Nephron (organoid): Measurements from ENCODE around the gene NNT.

Source experiments
- H3K27ac Mint-ChIP-seq, 3 experiments: 2 replicates each; pipeline ENCODE4 v1.8.0; 2020; ENCODE audit warnings: mixed read lengths in 3 of 3, mild to moderate bottlenecking in 2 of 3, moderate library complexity in 1 of 3
- H3K27me3 Mint-ChIP-seq: 2 replicates; pipeline ENCODE4 v1.8.0; 2021; ENCODE audit warnings: low read depth, mild to moderate bottlenecking, moderate library complexity, mixed read lengths
- H3K36me3 Mint-ChIP-seq: 2 replicates; pipeline ENCODE4 v1.8.0; 2020; ENCODE audit warnings: low read depth, mixed read lengths
- H3K4me1 Mint-ChIP-seq: 2 replicates; pipeline ENCODE4 v1.8.0; 2020; ENCODE audit warnings: mixed read lengths
- H3K4me3 Mint-ChIP-seq, 3 experiments: 2 replicates each; pipeline ENCODE4 v1.8.0; 2020; ENCODE audit warnings: mild to moderate bottlenecking in 3 of 3, mixed read lengths in 3 of 3, moderate library complexity in 2 of 3
- H3K9me3 Mint-ChIP-seq: 2 replicates; pipeline ENCODE4 v1.8.0; 2020; ENCODE audit warnings: mixed read lengths
- CTCF ChIP-seq, 3 experiments: fragments of 200-600 bp; sonication (generic); IDR thresholded peaks; one replicate each; pipeline ENCODE4 v1.5.0; 2021; ENCODE audit warnings: antibody characterized with exemption in 3 of 3; ENCODE audit not compliant: unreplicated experiment in 3 of 3

NNT gene

GRCh38 chr5:43581398-43581797, 21.6 kb upstream of the NNT start:
- TF ChIP-seq CTCF (IDR thresholded peaks at IDR 0.05; ENCODE audit: unreplicated experiment in 3 of 3): no peak
- peaks cover 22% of the 10 kb centered on the region for H3K36me3 Mint-ChIP-seq
- H3K27ac Mint-ChIP-seq: no peak overlapping the region
- H3K4me3 Mint-ChIP-seq: no peak overlapping the region
- H3K9me3 Mint-ChIP-seq: peaks cover 2% of the 10 kb centered on the region
- H3K4me1 Mint-ChIP-seq: no peaks in the 10 kb centered on the region
- no peaks in the 10 kb centered on the region for H3K27me3 Mint-ChIP-seq

GRCh38 chr5:43582082-43583005, 20.6 kb upstream of the NNT start:
- H3K27ac Mint-ChIP-seq: no peak overlapping the region
- no peak overlapping the region for H3K4me3 Mint-ChIP-seq
- H3K9me3 Mint-ChIP-seq: no peaks in the 10 kb centered on the region
- H3K36me3 Mint-ChIP-seq: peaks cover 18% of the 10 kb centered on the region
- TF ChIP-seq CTCF (IDR thresholded peaks at IDR 0.05; ENCODE audit: unreplicated experiment in 3 of 3): no peak
- H3K4me1 Mint-ChIP-seq: no peaks in the 10 kb centered on the region
- no peaks in the 10 kb centered on the region for H3K27me3 Mint-ChIP-seq

- no peaks in the 10 kb centered on the region for H3K27me3 Mint-ChIP-seq
- H3K4me3 Mint-ChIP-seq: no peak overlapping the region
- no peak overlapping the region for H3K27ac Mint-ChIP-seq
- no peaks in the 10 kb centered on the region for H3K9me3 Mint-ChIP-seq
- no peaks in the 10 kb centered on the region for H3K4me1 Mint-ChIP-seq
- no peak for TF ChIP-seq CTCF (IDR thresholded peaks at IDR 0.05; ENCODE audit: unreplicated experiment in 3 of 3)
- peaks cover 20% of the 10 kb centered on the region for H3K36me3 Mint-ChIP-seq
Measured at GRCh38 chr5:43583724-43584123, 19.3 kb upstream of the NNT start.

- H3K36me3 Mint-ChIP-seq: peaks cover 24% of the 10 kb centered on the region
Measured at GRCh38 chr5:43584166-43584699, 18.7 kb upstream of the NNT start.

GRCh38 chr5:43588842-43589241, 14.1 kb upstream of the NNT start:
- H3K4me3 Mint-ChIP-seq: no peak overlapping the region
- H3K4me1 Mint-ChIP-seq: no peaks in the 10 kb centered on the region
- no peaks in the 10 kb centered on the region for H3K27me3 Mint-ChIP-seq
- no peak overlapping the region for H3K27ac Mint-ChIP-seq
- no peaks in the 10 kb centered on the region for H3K9me3 Mint-ChIP-seq
- H3K36me3 Mint-ChIP-seq: peaks cover 24% of the 10 kb centered on the region
- TF ChIP-seq CTCF (IDR thresholded peaks at IDR 0.05; ENCODE audit: unreplicated experiment in 3 of 3): no peak

More at GRCh38 chr5:43584166-43584699, 18.7 kb upstream of the NNT start:
- Mint-ChIP-seq H3K4me1 (no peaks in the 10 kb centered on the region), H3K27ac (no peak overlapping the region), H3K4me3 (no peak overlapping the region), H3K9me3 (no peaks in the 10 kb centered on the region), H3K27me3 (no peaks in the 10 kb centered on the region)
- TF ChIP-seq CTCF (IDR thresholded peaks at IDR 0.05; ENCODE audit: unreplicated experiment in 3 of 3): no peak
